ENCODE results near the gene AGMO. TPM values are rescaled to one million over a fixed set of nuclear protein-coding genes. Genes with fewer than 3 reads are reported as not detected.

The AGMO gene
- polyA plus RNA-seq, 3 donors = not detected

DNA sequence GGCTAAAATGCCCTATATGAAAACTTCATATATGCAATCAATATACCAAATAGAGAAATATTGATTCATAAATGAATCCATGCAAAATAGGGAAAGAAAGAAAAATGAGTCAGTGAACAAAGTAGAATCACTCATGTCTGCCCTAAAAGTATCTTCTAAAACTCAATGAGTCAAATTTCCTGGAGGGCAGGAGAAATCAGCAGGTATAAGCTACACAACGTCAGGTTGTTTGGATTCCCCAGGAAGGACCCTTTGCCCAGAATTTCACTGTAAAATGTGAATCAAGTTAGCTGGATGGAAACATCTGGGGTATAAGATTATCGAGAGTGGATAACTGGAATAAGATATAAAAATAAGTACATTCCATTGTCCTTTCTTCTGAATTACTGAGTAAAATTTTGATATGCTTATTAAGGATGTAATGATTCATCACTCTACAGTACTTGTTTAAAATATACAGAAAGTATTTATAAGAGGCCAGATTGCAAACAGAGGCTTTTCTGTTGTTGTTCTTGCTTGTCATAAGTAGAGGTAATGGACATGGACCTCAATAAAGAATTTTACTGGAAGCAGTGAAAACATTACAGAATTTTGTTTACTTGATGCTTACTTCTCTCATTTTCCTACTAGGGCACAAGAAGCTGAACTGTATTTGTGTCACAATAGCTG lies 99.0 kb downstream of the AGMO start:
- no peak for TF ChIP-seq CTCF (IDR thresholded peaks at IDR 0.05)
- no peaks in the 10 kb centered on the region for H3K27me3 Mint-ChIP-seq (ENCODE audit: low read depth in 3 of 3)
- peaks cover 0 to 3% (median 0%) of the 10 kb centered on the region in 7 donors for H3K9me3 Mint-ChIP-seq
- H3K4me2 ChIP-seq (replicated peaks; ENCODE audit: extremely low read depth, low read length, poor library complexity, severe bottlenecking) = no peak overlapping the region
- H3K27me3 ChIP-seq (ENCODE audit: control insufficient read depth in 2 of 2, insufficient read depth in 2 of 2, low read length in 2 of 2) = no peaks in the 10 kb centered on the region
- intact Hi-C loops (cut with micrococcal nuclease) = no loop called here
- no peaks in the 10 kb centered on the region for H3K9me3 ChIP-seq (replicated peaks in 1 of 2; ENCODE audit: control insufficient read depth in 1 of 2, insufficient read depth in 1 of 2, low read length in 2 of 2)
- H3K4me3 Mint-ChIP-seq = no peak overlapping the region
- no peak overlapping the region for H2AFZ ChIP-seq (ENCODE audit: insufficient read depth, low read depth, low read length, poor library complexity, severe bottlenecking)
- no peaks in the 10 kb centered on the region for H3K36me3 ChIP-seq (replicated peaks in 1 of 2; ENCODE audit: control insufficient read depth in 1 of 2, insufficient read depth in 2 of 2, low read length in 2 of 2)
- H4K20me1 ChIP-seq (ENCODE audit: insufficient read depth, low read length) = no peaks in the 10 kb centered on the region
- no peak overlapping the region for H3K27ac ChIP-seq (ENCODE audit: low read depth in 1 of 2, low read length in 2 of 2)
- H3K9ac ChIP-seq (ENCODE audit: insufficient read depth, low read length, poor library complexity, severe bottlenecking) = no peak overlapping the region
- H3K4me1 ChIP-seq (ENCODE audit: control insufficient read depth in 1 of 2, insufficient read depth in 2 of 2, low read length in 2 of 2) = no peaks in the 10 kb centered on the region
- H3K27ac Mint-ChIP-seq = no peak overlapping the region
- no peaks in the 10 kb centered on the region for H3K4me1 Mint-ChIP-seq
- no CpG with 5 or more reads among the region's 2 CpGs for WGBS (ENCODE audit: insufficient coverage)
- no peaks in the 10 kb centered on the region for H3K36me3 Mint-ChIP-seq
- DNase-seq = no peak
- no peak overlapping the region for H3K4me3 ChIP-seq (replicated peaks in 1 of 3; ENCODE audit: low read depth in 2 of 3, low read length in 3 of 3)
- no peaks in the 10 kb centered on the region for H3K79me2 ChIP-seq (ENCODE audit: insufficient read depth, low read length)

GRCh38 chr7:15461576-15461975 lies 100.2 kb downstream of the AGMO start:
- no CpG with 5 or more reads among the region's 3 CpGs for WGBS (ENCODE audit: insufficient coverage)
- H3K4me1 Mint-ChIP-seq = no peaks in the 10 kb centered on the region
- Histone ChIP-seq H3K36me3 (replicated peaks in 1 of 2; ENCODE audit: control insufficient read depth in 1 of 2, insufficient read depth in 2 of 2, low read length in 2 of 2) (no peaks in the 10 kb centered on the region), H3K27me3 (ENCODE audit: control insufficient read depth in 2 of 2, insufficient read depth in 2 of 2, low read length in 2 of 2) (no peaks in the 10 kb centered on the region), H3K9ac (ENCODE audit: insufficient read depth, low read length, poor library complexity, severe bottlenecking) (no peak overlapping the region), H3K79me2 (ENCODE audit: insufficient read depth, low read length) (no peaks in the 10 kb centered on the region), H2AFZ (ENCODE audit: insufficient read depth, low read depth, low read length, poor library complexity, severe bottlenecking) (no peak overlapping the region), H3K27ac (ENCODE audit: low read depth in 1 of 2, low read length in 2 of 2) (no peak overlapping the region), H3K4me1 (ENCODE audit: control insufficient read depth in 1 of 2, insufficient read depth in 2 of 2, low read length in 2 of 2) (no peaks in the 10 kb centered on the region), H4K20me1 (ENCODE audit: insufficient read depth, low read length) (no peaks in the 10 kb centered on the region), H3K9me3 (replicated peaks in 1 of 2; ENCODE audit: control insufficient read depth in 1 of 2, insufficient read depth in 1 of 2, low read length in 2 of 2) (no peaks in the 10 kb centered on the region), H3K4me2 (replicated peaks; ENCODE audit: extremely low read depth, low read length, poor library complexity, severe bottlenecking) (no peak overlapping the region), H3K4me3 (replicated peaks in 1 of 3; ENCODE audit: low read depth in 2 of 3, low read length in 3 of 3) (no peak overlapping the region)
- no peak for TF ChIP-seq CTCF (IDR thresholded peaks at IDR 0.05)
- H3K36me3 Mint-ChIP-seq = no peaks in the 10 kb centered on the region
- no peaks in the 10 kb centered on the region for H3K27me3 Mint-ChIP-seq (ENCODE audit: low read depth in 3 of 3)
- DNase-seq = no peak
- peaks cover 0 to 3% (median 0%) of the 10 kb centered on the region in 7 donors for H3K9me3 Mint-ChIP-seq
- intact Hi-C loops (cut with micrococcal nuclease) = no loop called here
- no peak overlapping the region for H3K4me3 Mint-ChIP-seq
- H3K27ac Mint-ChIP-seq = no peak overlapping the region
